GM19193 (cell line): ENCODE data around the gene FNTB.

Experiments used
- POLR2A ChIP-seq: IDR thresholded peaks from 4 replicates; pipeline ENCODE4 v1.6.1; 2011; ENCODE audit not compliant: insufficient read depth, insufficient read length; ENCODE audit errors: extremely low read depth

The FNTB gene, protein sequence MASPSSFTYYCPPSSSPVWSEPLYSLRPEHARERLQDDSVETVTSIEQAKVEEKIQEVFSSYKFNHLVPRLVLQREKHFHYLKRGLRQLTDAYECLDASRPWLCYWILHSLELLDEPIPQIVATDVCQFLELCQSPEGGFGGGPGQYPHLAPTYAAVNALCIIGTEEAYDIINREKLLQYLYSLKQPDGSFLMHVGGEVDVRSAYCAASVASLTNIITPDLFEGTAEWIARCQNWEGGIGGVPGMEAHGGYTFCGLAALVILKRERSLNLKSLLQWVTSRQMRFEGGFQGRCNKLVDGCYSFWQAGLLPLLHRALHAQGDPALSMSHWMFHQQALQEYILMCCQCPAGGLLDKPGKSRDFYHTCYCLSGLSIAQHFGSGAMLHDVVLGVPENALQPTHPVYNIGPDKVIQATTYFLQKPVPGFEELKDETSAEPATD

DNA sequence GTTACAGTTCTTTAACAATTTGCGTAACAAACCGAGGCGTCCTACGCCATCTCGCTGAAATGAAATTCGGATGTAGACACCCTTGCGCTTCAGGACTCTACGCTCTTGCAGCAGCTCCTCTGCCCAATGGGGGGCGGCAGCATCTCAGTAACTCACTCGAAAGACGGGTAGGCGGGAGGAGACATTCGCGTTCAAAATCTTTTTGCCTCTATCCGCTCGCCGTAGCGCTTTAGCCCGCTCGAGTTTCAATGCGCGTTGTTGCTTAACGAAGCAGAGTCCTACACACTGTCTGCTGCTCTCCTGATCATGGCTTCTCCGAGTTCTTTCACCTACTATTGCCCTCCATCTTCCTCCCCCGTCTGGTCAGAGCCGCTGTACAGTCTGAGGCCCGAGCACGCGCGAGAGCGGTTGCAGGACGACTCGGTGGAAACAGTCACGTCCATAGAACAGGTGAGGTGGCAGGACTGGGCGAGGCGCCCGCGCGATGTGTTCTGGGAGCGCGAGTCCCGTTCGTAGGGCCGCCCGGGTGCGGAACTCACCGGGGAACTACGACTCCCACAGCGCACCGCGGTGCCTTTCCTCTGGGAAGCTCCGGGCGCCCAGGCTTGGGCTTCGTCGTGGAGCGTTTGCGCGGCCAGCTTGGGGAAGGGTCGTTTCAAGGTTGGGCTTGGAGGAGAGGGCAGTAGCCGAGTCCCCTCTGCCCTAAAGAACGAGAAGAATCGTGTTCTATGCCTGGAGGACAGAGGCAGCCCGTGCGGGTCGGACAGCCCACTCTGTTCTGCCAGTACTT, at the start of gene FNTB:
Gene FNTB (plus strand): TSS at position 248 of the 790 bp plus-strand sequence. CDS start 59 bp downstream, at position 307.
- TF ChIP-seq POLR2A = no peak

DNA sequence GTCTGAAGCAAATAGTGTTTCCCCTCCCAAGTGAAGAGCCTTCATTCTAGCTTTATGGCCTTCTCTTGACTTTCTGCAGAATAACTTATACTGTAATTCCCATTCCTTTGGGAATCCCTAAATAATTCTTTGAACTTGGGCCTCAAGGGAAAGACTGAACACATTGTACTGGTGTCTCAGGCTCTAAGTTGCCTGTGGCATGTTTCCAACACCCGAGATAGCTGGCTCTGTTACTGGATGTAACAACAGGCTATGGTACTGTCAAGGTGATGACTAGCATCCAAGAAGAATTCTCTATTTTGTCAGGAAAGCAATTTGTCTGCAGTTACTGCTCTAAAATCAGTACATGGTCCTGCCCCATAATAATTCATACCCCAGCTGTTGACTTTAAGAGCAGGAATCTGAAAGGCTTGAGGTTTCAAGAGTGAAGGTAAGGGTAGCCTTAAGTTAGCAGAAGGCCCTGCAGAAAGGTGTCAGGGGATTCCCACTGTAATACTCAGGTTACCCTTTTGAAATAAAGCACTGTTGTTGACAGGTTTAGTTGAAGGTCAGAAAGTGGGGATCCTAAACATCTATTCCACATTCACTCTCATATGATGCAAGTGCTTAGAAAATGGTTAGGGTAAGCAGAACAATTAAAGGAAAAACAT, 49.4 kb upstream of the FNTB start:
- no peak for TF ChIP-seq POLR2A

DNA sequence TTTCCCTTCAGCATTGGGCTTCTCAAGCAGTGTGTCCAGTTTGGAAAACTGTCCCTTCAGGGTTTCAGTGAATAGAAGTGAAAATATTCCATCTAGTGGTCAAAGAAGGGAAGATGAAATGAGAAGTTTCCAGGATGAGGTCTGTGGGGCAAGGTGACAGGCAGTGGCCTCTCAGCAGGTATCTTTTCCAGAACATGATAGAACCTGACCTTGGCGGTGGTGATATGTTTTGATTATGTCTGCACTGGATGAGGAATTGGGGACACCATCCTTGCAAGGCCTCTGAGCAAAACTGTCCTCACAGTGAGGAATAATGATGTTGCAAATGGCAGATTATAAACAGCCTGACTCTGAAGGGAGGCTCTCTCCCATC, 48.9 kb upstream of the FNTB start:
- TF ChIP-seq POLR2A = no peak

DNA sequence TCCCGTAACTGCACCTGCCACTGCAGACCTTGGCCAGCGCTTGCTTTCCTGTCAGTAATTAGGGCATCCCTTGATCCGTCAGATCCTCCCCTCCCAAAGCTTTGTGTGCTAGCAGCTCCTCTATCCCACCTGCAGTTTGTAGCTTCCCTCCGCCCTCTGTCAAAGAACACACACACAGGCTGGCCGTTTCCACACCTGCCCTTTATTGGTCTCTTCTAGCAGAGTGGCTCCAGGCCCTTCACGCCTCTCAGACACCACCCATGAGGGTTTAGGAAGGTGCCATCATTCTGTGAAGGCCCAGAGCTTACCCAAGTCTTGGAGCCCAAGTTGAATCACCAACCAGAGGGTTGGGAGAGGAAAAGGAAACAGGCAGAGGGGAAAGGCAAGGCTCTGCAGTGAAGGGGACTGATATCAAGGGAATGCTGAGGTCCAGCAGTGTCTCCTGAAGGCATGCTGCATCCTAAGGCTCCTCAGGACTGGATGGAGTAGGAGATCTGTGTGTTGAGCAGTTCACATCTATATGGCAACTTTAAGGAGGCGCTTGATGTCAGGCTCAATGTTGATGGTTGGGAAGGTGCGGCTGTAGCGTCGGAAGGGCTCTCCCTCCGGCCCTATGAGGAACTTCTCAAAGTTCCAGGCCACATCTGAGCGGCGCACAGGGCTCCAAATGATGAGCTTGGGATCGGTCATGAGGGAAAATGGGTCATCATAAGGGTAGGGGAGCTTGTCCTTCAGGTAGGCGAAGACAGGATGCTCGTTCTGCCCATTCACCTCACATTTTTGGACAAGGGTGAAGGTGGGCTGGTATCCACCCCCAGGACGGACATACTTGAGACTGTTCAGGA, 47.5 kb upstream of the FNTB start:
- no peak for TF ChIP-seq POLR2A

DNA sequence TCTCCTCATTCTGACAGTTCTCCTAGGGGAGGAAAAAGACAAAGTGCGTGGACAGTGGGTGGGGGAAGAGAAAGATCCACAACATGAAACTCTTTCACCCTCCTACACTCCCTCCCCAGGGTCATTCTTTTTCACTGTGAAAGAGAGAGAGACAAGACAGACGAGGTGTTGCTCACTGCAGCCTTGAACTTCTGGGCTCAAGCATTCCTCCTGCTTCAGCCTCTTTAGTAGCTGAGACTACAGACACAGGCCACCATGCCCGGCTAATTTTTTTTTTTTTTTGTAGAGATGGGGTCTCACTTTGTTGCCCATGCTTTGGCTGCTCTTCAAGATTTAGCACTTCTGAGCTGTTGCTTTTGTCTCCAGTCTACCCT, 46.9 kb upstream of the FNTB start:
- no peak for TF ChIP-seq POLR2A

DNA sequence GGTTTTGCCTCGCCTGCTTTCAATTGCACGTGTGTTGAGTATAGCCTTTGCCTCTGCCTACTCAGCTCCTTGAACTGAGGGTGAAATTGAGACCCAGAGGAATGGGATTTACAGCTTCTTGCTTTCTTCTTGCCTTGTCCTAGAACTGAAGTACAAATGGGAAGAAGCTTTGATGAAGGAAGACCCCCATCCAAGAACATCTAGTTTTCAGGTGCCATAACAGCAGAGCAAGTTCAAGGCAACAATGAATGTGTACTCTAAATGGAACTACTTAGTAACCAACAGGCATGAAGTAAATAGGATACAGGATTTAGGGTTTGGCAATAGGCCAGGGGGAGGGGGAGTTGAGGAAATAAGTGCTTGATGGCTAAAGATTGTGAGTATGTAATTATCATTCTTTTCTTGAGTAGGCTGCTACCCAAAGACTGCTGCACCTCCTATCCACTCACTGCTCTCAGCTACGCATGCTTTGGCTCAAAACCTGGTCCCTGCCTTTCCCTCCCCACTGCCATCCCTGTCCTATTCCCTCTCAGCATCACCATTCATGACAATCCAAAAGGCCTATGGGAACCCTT, 46.3 kb upstream of the FNTB start:
- no peak for TF ChIP-seq POLR2A

DNA sequence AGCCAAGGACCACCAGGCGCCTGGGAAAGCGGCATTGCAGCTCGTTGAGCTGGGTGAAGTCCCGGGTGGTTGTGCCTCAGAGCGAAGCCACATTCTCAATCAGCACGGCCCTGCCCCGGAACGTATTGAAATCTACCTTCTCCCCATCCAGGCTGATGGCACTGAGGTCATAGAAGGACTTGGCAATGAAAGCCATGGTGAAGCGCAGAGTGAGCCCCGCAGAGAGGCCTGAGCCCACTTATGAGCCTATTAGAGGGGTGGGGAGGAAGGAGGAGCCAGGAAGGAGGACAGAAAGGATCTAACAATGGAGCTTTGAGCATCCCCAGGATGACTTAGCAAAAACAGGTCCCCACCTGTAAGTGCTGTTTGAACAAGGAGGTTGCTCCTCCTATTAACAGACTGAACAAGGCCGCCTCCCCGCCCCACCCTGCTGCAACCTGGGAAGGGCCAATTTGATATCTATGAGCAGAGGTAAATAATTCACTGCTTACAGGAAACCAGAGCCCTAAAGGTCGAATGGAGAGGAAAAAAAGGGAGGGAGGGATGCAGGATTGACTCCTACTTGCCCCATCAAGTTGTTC, 44.1 kb upstream of the FNTB start, which contains the start of gene GPX2:
Gene GPX2 (minus strand): TSS at position 215 of the 581 bp plus-strand sequence. CDS start 19 bp downstream, at position 196.
- no peak for TF ChIP-seq POLR2A

DNA sequence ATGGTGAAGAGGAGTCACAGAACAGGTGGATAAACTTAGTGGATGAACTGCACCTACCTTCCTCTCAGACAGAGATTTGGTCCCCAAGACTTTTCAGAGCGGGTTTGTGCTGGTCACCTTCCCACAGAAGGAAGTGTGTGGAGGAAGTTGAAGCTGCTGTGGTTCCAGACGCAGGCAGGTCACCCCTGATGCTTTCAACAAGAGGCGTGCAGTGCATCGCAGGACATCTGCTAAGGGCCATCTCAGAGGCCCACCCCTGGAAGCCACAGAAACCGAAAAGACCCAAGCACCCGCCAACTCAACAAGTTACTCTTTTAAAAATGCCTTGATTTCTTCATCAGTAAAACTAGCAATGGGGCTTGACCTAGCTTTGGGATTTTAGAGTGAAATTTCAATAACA, 43.1 kb upstream of the FNTB start:
- TF ChIP-seq POLR2A = no peak

DNA sequence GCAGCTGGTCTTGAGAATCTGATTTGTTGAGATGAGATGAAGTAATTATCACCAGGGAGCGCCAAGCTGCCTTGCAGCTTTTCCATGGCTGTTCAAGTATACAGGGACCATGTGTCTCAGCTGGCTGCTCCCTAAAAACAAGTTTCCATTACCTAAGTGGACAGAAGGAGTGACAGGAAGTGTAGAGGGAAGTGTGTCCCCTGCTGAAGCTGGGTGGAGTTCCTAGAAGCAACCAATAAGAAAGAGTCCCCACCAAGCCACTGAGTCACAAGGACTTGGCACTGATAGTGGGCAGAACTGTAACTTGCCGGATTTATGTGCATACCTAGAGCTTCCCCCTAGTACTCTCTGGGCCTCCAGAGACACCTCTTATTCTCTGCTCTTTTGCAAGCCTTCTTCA, 42.7 kb upstream of the FNTB start:
- no peak for TF ChIP-seq POLR2A

DNA sequence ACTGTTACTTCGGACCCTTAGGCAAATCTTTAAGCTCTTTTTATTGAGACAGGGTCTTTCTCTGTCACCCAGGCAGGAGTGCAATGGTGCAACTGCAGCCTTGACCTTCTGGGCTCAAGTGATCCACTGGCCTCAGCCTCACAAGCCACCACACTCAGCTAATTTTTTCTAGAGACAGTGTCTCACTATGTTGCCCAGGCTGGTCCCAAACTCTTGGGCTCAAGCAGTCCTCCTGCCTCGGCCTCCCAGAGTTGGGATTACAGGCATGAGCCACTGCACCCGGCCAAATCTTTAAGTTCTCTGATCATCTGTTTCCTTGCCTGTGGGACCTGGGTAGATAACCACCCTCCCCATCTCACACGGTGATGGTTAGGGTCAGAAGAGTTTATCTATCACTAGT, 41.8 kb upstream of the FNTB start:
- no peak for TF ChIP-seq POLR2A

DNA sequence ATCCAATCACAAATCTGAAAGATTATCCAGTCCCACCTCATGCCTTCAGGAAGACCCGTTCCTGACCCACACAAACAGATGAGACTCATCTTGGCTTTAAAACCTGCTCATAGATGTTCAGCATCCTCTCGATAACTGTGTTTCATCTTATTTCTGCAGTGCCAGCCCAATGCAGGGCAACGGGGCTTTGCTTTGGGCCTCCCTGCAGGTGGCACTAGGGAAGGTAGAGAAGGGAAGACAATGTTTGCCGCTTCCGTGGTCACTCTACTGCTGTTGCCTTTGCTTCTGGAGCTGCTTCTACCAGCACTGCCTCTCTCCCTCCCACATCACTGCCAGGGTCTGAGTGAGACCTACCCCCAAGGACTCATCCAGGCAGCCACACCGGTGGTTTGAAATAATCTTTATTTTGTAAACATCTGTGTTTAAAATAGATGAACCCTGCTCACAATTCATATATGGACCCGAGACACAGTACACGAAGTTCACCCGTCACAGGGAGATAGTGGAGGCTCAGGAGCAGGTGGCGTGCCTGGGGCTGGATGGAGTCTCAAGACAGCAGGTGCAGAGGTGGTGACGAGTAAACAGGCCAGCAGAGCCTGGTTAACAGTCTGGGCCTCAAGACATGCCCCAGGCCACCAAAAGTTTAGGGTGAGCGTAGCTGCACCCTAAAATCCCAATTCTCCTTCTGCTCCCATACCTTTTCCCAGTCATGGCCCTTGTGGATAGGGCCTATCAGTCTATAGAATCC, 41.1 kb upstream of the FNTB start:
- TF ChIP-seq POLR2A = no peak

DNA sequence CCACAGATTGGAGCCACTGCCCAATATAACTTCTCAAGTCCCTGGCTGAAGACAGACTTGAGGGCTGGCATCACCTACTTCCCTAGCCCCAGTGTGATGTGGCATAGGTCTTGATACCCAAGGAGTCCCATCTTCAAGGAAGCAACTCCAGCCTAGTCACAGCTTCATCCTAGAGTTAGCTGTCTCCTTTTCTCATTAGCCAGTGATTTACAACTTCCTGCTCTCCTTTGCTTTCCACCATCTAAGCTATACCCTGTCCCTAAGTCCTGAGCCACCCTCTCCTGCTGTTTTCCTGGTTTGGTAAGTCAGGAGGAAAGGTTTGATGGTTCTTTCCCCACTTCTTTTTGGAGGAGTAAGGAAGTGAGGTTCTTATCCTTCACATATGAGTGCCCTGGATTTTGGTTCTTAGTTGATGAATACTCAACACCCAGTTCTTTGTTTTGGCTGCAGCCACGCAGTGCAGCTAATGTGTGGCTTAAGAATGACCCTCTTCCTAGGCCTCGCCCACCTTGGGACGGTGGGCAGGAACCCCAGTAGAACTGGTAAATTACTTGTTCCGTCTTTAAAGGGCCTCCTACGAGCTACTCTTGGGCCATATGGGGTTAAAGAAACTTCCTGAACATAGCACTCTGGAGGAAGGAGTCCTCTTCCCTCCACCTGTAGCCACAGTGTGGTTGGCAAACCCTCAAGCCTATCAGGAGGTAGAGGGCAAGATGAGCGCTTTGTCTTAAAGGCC, 40.2 kb upstream of the FNTB start:
- no peak for TF ChIP-seq POLR2A
